Psoas muscle (tissue), 8 donors: ENCODE data around the gene ZNF236. TPM values are rescaled to one million over a fixed set of nuclear protein-coding genes. Genes with fewer than 3 reads are reported as not detected.
"Not testable (repeated sequence)": the region's sequence is repeated elsewhere in the genome, so short reads cannot be mapped to it uniquely, and the experiment has no call there.

Source experiments
- ATAC-seq, 4 donors: fragments of 200-7000 bp; cut with Tn5 transposase; one replicate each; pipeline ENCODE4 v1.9.1; 2020; ENCODE audit warnings: moderate library complexity in 3 of 4, mild to moderate bottlenecking in 2 of 4
- DNase-seq, 2 donors: peaks; one replicate each; pipeline ENCODE4 v3.0.0-alpha.2; 2020
- H3K27ac ChIP-seq: fragments of 200-600 bp; one replicate; pipeline ENCODE4 v1.8.0; 2022
- H3K27me3 ChIP-seq, 3 donors: fragments of 200-600 bp in 1 of 3; one replicate each; pipeline versions ENCODE4 v1.6.1 to v1.8.0; 2013 to 2022; ENCODE audit warnings: low read length in 2 of 3, mild to moderate bottlenecking in 2 of 3, moderate library complexity in 1 of 3; ENCODE audit not compliant: insufficient read depth in 3 of 3
- H3K36me3 ChIP-seq, 2 donors: fragments of 200-600 bp in 1 of 2; one replicate each; pipeline versions ENCODE4 v1.6.1 to v1.8.0; 2013 to 2022; ENCODE audit warnings: low read depth in 1 of 2, mild to moderate bottlenecking in 1 of 2, moderate library complexity in 1 of 2; ENCODE audit not compliant: insufficient read depth in 1 of 2
- H3K4me1 ChIP-seq: fragments of 200-600 bp; one replicate; pipeline ENCODE4 v1.8.0; 2022
- H3K4me3 ChIP-seq: fragments of 200-600 bp; one replicate; pipeline ENCODE4 v1.8.0; 2022; ENCODE audit warnings: mild to moderate bottlenecking
- H3K9me3 ChIP-seq: fragments of 200-600 bp; one replicate; pipeline ENCODE4 v1.8.0; 2022
- WGBS, 3 donors: extraction: QIAGEN DNeasy Blood & Tissue Kit; methylation state at CpG; one replicate each; pipeline versions ENCODE4 v1.1.6 to v1.1.7; 2013; 5-methylcytosine and 5-hydroxymethylcytosine counted together
- intact Hi-C, 2 donors: fragments of 100-400 bp; cut with DNase I; formaldehyde crosslinking; loops; one replicate each; pipeline versions ENCODE4 v1.11.0 to v1.14.2; 2022
- long read RNA-seq, 2 donors: library from polyadenylated mRNA; unstranded; transcript quantifications; one replicate each; pipeline ENCODE4 v2.0.0, GENCODE V29; 2021
- polyA plus RNA-seq, 3 donors: library from polyadenylated mRNA; stranded (reverse); fragments of 200-250 nt; gene quantifications; one replicate each; pipeline ENCODE4 v1.2.3, GENCODE V29; 2013
- total RNA-seq, 4 donors: library from RNA; stranded (reverse); fragmentation: NEBNext Ultra II Directional in 2 of 4; extraction: Animal tissue kit (Norgen Biotek cat#: 25700) in 2 of 4; gene quantifications; one replicate each; pipeline versions ENCODE4 v1.2.1 to v1.2.4, GENCODE V29; 2021 to 2023
- TF ChIP-seq, protein P1 (sequence below): fragments of 200-600 bp; IDR thresholded peaks from one replicate; pipeline ENCODE4 v1.8.0; 2022; ENCODE audit warnings: antibody characterized with exemption
- donor health status: healthy with polysubstance abuse.
- donor health status: DM: no; HTN: no; CAD: no; lungs with moderate emphysema.
- donor health status: Bipolar disorder and iron deficiency.
- donor health status: healthy.
- donor health status: DM: yes; HTN: yes; CAD: no.
- donor health status: DM: no; HTN: no; CAD: no.
- donor health status: DM: no; HTN: no; CAD: no.
- donor health status: DM: yes; HTN: yes; CAD: no.

Gene ZNF236
- total RNA-seq (1 to 10 TPM; 7.5 to 9.4 (median 7.9) TPM), polyA plus RNA-seq (1 to 10 TPM in 2 of 3 donors, under 1 TPM in 1; 0.76 to 2.8 (median 1.5) TPM)
- long read RNA-seq, donor 1, partial matches to known transcripts: 1 of 3 reads
- long read RNA-seq, donor 1, other reads (novel, unspliced or antisense): 2 of 3 reads
- long read RNA-seq, donor 2, partial matches to known transcripts: 3 of 6 reads
- long read RNA-seq, donor 2, other reads (novel, unspliced or antisense): 3 of 6 reads

DNA sequence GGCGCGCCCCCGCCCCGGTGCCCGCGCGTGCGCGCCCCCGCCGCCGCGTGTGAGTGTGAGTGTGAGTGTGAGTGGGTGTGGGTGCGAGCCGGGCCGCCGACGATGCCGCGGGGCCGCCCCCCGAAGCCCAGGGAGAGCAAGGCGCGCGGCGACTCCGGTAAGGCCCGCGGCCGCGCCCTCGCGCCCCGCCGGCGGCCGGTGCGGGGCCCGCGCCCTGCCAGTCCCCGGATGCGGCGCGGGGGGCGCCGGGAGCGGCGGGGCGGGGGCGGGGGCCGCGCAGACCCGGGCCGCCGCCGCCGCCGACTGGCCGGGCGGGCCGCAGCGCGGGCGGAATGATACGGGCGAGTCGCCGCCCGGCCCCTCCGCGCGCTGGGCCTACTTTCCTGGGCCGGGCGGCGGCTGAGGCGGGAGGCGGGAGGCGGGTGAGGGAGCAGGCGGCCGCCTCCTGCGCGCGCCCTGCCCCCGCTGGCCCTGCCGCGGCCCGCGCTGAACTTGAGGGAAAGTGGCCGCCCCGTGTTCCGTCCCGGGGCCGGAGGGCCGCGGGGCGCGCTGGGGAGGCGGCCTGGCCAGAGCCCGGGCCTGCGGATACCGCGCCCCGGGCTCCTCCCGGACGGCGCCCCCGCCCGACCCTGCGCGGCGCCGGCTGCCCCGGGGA, at the start of gene ZNF236:
ZNF236 (plus strand) TSS at position 52 of the 655 bp plus-strand sequence; CDS start at position 103, 51 bp downstream.
- peak within 1 kb of the TSS; percentile 98 for H3K4me3 ChIP-seq
- ATAC-seq: peak; percentile 71 to 84 (median 78)
- 0 to 1% (median 0%) methylated on average over 3 to 113 of the region's 113 CpGs for WGBS, 3 donors
- H3K27ac ChIP-seq: peak within 1 kb of the TSS; percentile 97
- TF ChIP-seq, protein P1, sequence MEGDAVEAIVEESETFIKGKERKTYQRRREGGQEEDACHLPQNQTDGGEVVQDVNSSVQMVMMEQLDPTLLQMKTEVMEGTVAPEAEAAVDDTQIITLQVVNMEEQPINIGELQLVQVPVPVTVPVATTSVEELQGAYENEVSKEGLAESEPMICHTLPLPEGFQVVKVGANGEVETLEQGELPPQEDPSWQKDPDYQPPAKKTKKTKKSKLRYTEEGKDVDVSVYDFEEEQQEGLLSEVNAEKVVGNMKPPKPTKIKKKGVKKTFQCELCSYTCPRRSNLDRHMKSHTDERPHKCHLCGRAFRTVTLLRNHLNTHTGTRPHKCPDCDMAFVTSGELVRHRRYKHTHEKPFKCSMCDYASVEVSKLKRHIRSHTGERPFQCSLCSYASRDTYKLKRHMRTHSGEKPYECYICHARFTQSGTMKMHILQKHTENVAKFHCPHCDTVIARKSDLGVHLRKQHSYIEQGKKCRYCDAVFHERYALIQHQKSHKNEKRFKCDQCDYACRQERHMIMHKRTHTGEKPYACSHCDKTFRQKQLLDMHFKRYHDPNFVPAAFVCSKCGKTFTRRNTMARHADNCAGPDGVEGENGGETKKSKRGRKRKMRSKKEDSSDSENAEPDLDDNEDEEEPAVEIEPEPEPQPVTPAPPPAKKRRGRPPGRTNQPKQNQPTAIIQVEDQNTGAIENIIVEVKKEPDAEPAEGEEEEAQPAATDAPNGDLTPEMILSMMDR: no peak
- H3K4me1 ChIP-seq: peaks cover 21% of the 10 kb centered on the region
- no peaks in the 10 kb centered on the region for H3K27me3 ChIP-seq
- DNase-seq: peak; percentile 82 to 88
- H3K9me3 ChIP-seq: no peaks in the 10 kb centered on the region
- H3K36me3 ChIP-seq: peaks cover 0 to 3% of the 10 kb centered on the region in 2 donors
- intact Hi-C loops: no loop called here

DNA sequence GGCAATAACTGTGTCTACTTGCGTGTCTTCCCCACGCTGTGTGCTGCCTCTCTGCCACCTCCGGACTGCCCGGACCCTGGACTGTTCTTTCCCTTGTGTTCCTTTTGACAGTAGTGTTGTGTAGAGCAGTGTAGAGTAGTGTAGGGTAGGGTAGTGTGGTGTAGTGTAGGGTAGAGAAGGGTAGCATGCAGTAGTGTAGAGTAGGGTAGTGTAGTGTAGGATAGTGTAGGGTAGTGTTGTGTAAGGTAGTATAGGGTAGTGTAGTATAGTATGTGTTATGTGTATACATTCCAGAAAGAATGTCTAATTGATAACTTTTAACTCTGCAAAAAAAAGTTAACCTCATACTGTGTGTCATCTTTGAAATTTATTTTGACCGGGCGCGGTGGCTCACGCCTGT, 49.7 kb upstream of the ZNF236 start:
- peaks cover 0 to 7% (median 0%) of the 10 kb centered on the region in 3 donors for H3K27me3 ChIP-seq
- no peaks in the 10 kb centered on the region for H3K36me3 ChIP-seq
- 81 to 89% (median 84%) methylated on average over 8 of the region's 8 CpGs for WGBS, 3 donors
- H3K9me3 ChIP-seq: no peaks in the 10 kb centered on the region
- TF ChIP-seq, protein P1: no peak
- H3K4me3 ChIP-seq: no peak overlapping the region
- DNase-seq: no peak
- no peak overlapping the region for H3K27ac ChIP-seq
- no peaks in the 10 kb centered on the region for H3K4me1 ChIP-seq
- no peak for ATAC-seq
- intact Hi-C loops: no loop called here

DNA sequence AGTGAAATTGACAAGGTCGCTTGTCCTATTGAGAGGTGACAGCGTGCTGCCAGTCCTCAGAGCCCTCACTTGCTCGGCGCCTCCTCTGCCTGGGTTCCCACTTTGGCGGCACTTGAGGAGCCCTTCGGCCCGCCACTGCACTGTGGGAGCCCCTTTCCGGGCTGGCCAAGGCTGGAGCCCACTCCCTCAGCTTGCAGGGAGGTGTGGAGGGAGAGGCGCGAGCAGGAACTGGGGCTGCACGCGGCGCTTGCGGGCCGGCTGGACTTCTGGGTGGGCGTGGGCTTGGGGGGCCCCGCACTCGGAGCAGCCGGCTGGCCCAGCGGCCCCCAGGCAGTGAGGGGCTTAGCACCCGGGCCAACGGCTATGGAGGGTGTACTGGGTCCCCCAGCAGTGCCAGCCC, 45.3 kb upstream of the ZNF236 start:
- H3K4me1 ChIP-seq, H3K9me3 ChIP-seq, H3K4me3 ChIP-seq, H3K27ac ChIP-seq, intact Hi-C loops, H3K27me3 ChIP-seq, H3K36me3 ChIP-seq, DNase-seq, ATAC-seq: not testable (repeated sequence)
- WGBS, 3 donors: 92 to 100% (median 97%) methylated on average over 13 to 22 of the region's 22 CpGs

DNA sequence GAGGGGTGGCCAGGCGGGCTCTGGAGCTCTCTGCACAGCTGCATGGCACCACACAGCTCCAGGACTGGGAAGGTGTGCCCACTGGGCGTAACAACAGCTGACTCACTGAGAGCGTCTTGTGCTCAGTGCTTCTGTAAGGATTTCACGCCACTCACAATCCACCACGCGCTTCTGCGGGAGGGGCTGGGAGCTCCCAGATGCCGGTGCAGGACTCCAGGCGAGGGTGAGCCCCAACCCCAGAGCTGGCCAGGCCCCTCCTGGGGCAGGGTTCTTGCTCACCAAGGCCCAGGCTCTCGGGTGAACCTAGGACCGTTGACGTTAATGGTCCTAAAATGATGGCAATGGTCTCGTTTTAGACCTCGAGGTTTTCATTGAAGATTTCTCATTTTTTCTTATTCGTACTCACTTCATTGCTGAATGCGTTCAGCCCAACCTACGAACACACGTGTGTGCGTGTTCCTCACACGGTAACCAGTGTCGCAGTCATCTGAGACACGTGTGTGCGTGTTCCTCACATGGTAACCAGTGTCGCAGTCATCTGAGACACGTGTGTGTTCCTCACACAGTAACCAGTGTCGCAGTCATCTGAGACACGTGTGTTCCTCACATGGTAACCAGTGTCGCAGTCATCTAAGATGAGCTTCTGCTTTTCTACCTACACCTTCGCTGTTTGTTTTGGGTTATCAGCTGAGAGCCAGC, 38.4 kb upstream of the ZNF236 start:
- H3K4me3 ChIP-seq: no peak overlapping the region
- DNase-seq (no peak), ATAC-seq (no peak)
- H3K4me1 ChIP-seq: no peaks in the 10 kb centered on the region
- TF ChIP-seq, protein P1: no peak
- H3K9me3 ChIP-seq: no peaks in the 10 kb centered on the region
- peaks cover 0 to 19% (median 6%) of the 10 kb centered on the region in 3 donors for H3K27me3 ChIP-seq
- intact Hi-C loops: no loop called here
- WGBS, 3 donors: 68 to 76% (median 74%) methylated on average over 29 of the region's 29 CpGs
- H3K36me3 ChIP-seq: no peaks in the 10 kb centered on the region
- H3K27ac ChIP-seq: no peak overlapping the region

DNA sequence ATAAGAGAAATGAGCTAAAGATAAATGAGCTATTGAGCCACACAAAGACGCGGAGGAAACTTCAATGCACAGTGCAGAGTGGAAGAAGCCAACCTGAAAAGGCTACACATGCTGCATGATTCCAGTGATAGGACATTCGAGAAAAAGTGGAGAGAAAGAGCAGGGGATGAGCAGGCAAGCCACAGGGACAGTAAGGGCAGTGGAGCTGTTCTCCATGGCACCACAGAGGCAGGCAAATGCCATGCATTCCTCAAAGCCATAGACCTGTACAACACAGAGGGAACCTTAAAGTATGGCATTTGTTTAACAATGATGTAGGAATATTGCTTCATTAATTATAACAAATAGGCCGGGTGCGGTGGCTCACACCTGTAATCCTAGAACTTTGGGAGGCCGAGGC, 36.5 kb upstream of the ZNF236 start:
- Histone ChIP-seq H3K9me3 (no peaks in the 10 kb centered on the region), H3K4me1 (no peaks in the 10 kb centered on the region), H3K36me3 (no peaks in the 10 kb centered on the region), H3K27me3 (peaks cover 0 to 16% (median 6%) of the 10 kb centered on the region in 3 donors), H3K27ac (no peak overlapping the region), H3K4me3 (no peak overlapping the region)
- DNase-seq: no peak
- 87 to 90% (median 89%) methylated on average over 6 of the region's 6 CpGs for WGBS, 3 donors
- intact Hi-C loops: no loop called here
- no peak for ATAC-seq
- TF ChIP-seq, protein P1: no peak
